H9 (cell line): ENCODE data around the gene ZNF775. TPM values are rescaled to one million over a fixed set of nuclear protein-coding genes. Genes with fewer than 3 reads are reported as not detected.

Source experiments
- DNase-seq: peaks from one replicate; pipeline ENCODE4 v3.0.0-alpha.2; 2017
- H2AFZ ChIP-seq: one replicate; pipeline ENCODE4 v1.6.1; 2013; ENCODE audit warnings: mild to moderate bottlenecking, low read length, control low read depth, moderate library complexity
- H2AK5ac ChIP-seq: 2 replicates; pipeline ENCODE4 v1.6.1; 2013; ENCODE audit warnings: low read length, control low read depth, mixed read lengths; ENCODE audit not compliant: insufficient read length
- H2BK120ac ChIP-seq: one replicate; pipeline ENCODE4 v1.6.1; 2013; ENCODE audit warnings: low read depth, mild to moderate bottlenecking, low read length, control low read depth, inconsistent platforms; ENCODE audit not compliant: poor library complexity, severe bottlenecking
- H2BK12ac ChIP-seq: 2 replicates; pipeline ENCODE4 v1.6.1; 2013; ENCODE audit warnings: low read length, control low read depth, mixed read lengths, low read depth; ENCODE audit not compliant: insufficient read length
- H2BK15ac ChIP-seq: 2 replicates; pipeline ENCODE4 v1.6.1; 2013; ENCODE audit warnings: low read depth, low read length, control low read depth
- H2BK20ac ChIP-seq: one replicate; pipeline ENCODE4 v1.6.1; 2013; ENCODE audit warnings: low read depth, mild to moderate bottlenecking, low read length, control low read depth, inconsistent platforms; ENCODE audit not compliant: poor library complexity, severe bottlenecking
- H2BK5ac ChIP-seq: 2 replicates; pipeline ENCODE4 v1.6.1; 2013; ENCODE audit warnings: low read length, control low read depth, mixed read lengths; ENCODE audit not compliant: insufficient read length
- H3K14ac ChIP-seq: 2 replicates; pipeline ENCODE4 v1.6.1; 2013; ENCODE audit warnings: low read length, control low read depth; ENCODE audit not compliant: insufficient read depth
- H3K18ac ChIP-seq: 2 replicates; pipeline ENCODE4 v1.6.1; 2013; ENCODE audit warnings: low read depth, mild to moderate bottlenecking, mixed read lengths, low read length, control low read depth; ENCODE audit not compliant: insufficient read length
- H3K23ac ChIP-seq: 2 replicates; pipeline ENCODE4 v1.6.1; 2013; ENCODE audit warnings: low read length, control low read depth, mixed read lengths, low read depth; ENCODE audit not compliant: insufficient read length
- H3K23me2 ChIP-seq: 2 replicates; pipeline ENCODE4 v1.6.1; 2013; ENCODE audit warnings: low read depth, mild to moderate bottlenecking, mixed read lengths, low read length, control low read depth; ENCODE audit not compliant: insufficient read length, poor library complexity, severe bottlenecking
- H3K27ac ChIP-seq: 2 replicates; pipeline ENCODE4 v1.5.1; 2013; ENCODE audit warnings: low read length, control low read depth, mixed read lengths, low read depth; ENCODE audit not compliant: insufficient read length
- H3K27me3 ChIP-seq: 2 replicates; pipeline ENCODE4 v1.6.1; 2013; ENCODE audit warnings: low read length, control low read depth, inconsistent platforms; ENCODE audit not compliant: insufficient read depth
- H3K4ac ChIP-seq: 2 replicates; pipeline ENCODE4 v1.6.1; 2013; ENCODE audit warnings: low read depth, mild to moderate bottlenecking, control low read depth, inconsistent platforms, low read length, moderate library complexity
- H3K4me1 ChIP-seq: 2 replicates; pipeline ENCODE4 v1.6.1; 2013; ENCODE audit warnings: low read length, control low read depth, inconsistent platforms; ENCODE audit not compliant: insufficient read depth
- H3K4me2 ChIP-seq: 2 replicates; pipeline ENCODE4 v1.6.1; 2013; ENCODE audit warnings: low read length, control low read depth, mixed read lengths; ENCODE audit not compliant: insufficient read length, insufficient read depth
- H3K56ac ChIP-seq: 2 replicates; pipeline ENCODE4 v1.6.1; 2013; ENCODE audit warnings: low read depth, mild to moderate bottlenecking, mixed read lengths, low read length, control low read depth; ENCODE audit not compliant: insufficient read length
- H3K79me1 ChIP-seq: 2 replicates; pipeline ENCODE4 v1.6.1; 2013; ENCODE audit warnings: low read depth, mild to moderate bottlenecking, moderate library complexity, low read length, control low read depth, inconsistent platforms; ENCODE audit not compliant: insufficient read depth, poor library complexity, severe bottlenecking
- H3K79me2 ChIP-seq: 2 replicates; pipeline ENCODE4 v1.6.1; 2013; ENCODE audit warnings: low read length, control low read depth, inconsistent platforms; ENCODE audit not compliant: insufficient read depth
- H3K9ac ChIP-seq: 2 replicates; pipeline ENCODE4 v1.6.1; 2013; ENCODE audit warnings: low read length, control low read depth, mixed read lengths; ENCODE audit not compliant: insufficient read length; ENCODE audit errors: extremely low read depth
- H3K9me3 ChIP-seq: one replicate; pipeline ENCODE4 v1.6.1; 2013; ENCODE audit warnings: low read depth, low read length, inconsistent platforms; ENCODE audit not compliant: control insufficient read depth
- H3T11ph ChIP-seq: one replicate; pipeline ENCODE4 v1.6.1; 2013; ENCODE audit warnings: mild to moderate bottlenecking, low read length, control low read depth, inconsistent platforms
- H4K20me1 ChIP-seq: one replicate; pipeline ENCODE4 v1.6.1; 2013; ENCODE audit not compliant: control insufficient read depth, insufficient read length, insufficient read depth
- H4K5ac ChIP-seq: 2 replicates; pipeline ENCODE4 v1.6.1; 2013; ENCODE audit warnings: low read depth, mild to moderate bottlenecking, mixed read lengths, low read length, control low read depth; ENCODE audit not compliant: insufficient read length
- H4K8ac ChIP-seq: replicated peaks from 2 replicates; pipeline ENCODE4 v1.6.1; 2013; ENCODE audit warnings: low read length, control low read depth, mixed read lengths, low read depth; ENCODE audit not compliant: insufficient read length
- H4K91ac ChIP-seq: 2 replicates; pipeline ENCODE4 v1.6.1; 2013; ENCODE audit warnings: low read depth, mild to moderate bottlenecking, moderate library complexity, mixed read lengths, low read length, control low read depth; ENCODE audit not compliant: insufficient read length
- H3K27ac Mint-ChIP-seq, 3 experiments: 2 replicates in 2 of 3; 3 replicates in 1 of 3; pipeline ENCODE4 v1.8.0; 2020 to 2021; ENCODE audit warnings: mixed read lengths in 3 of 3, mild to moderate bottlenecking in 1 of 3, moderate library complexity in 1 of 3
- H3K27me3 Mint-ChIP-seq: 2 replicates; pipeline ENCODE4 v1.8.0; 2021; ENCODE audit warnings: low read depth, mild to moderate bottlenecking, moderate library complexity, mixed read lengths
- H3K36me3 Mint-ChIP-seq, 3 experiments: 2 replicates in 2 of 3; 3 replicates in 1 of 3; pipeline ENCODE4 v1.8.0; 2020 to 2021; ENCODE audit warnings: low read depth in 3 of 3, mixed read lengths in 3 of 3; ENCODE audit not compliant: insufficient read depth in 1 of 3
- H3K4me1 Mint-ChIP-seq, 2 experiments: 2 replicates each; pipeline ENCODE4 v1.8.0; 2020; ENCODE audit warnings: mixed read lengths in 2 of 2
- H3K4me3 Mint-ChIP-seq, 2 experiments: 2 replicates in 1 of 2; 3 replicates in 1 of 2; pipeline ENCODE4 v1.8.0; 2020 to 2021; ENCODE audit warnings: mild to moderate bottlenecking in 2 of 2, mixed read lengths in 2 of 2, moderate library complexity in 1 of 2
- H3K9me3 Mint-ChIP-seq, 2 experiments: 2 replicates in 1 of 2; 3 replicates in 1 of 2; pipeline ENCODE4 v1.8.0; 2020; ENCODE audit warnings: mild to moderate bottlenecking in 2 of 2, mixed read lengths in 2 of 2, moderate library complexity in 1 of 2
- CTCF ChIP-seq: fragments of 200-600 bp; sonication (generic); conservative IDR thresholded peaks from 3 replicates; pipeline ENCODE4 v1.8.0; 2021; ENCODE audit warnings: antibody characterized with exemption, mild to moderate bottlenecking
- WGBS: extraction: QIAGEN DNeasy Blood & Tissue Kit; methylation state at CpG from one replicate; pipeline ENCODE4 v1.1.7; 2013; ENCODE audit warnings: missing lambda C conversion rate, low lambda C conversion rate, mixed read lengths; ENCODE audit not compliant: insufficient read length; ENCODE audit errors: extremely low coverage; 5-methylcytosine and 5-hydroxymethylcytosine counted together
- total RNA-seq: library from RNA; stranded (reverse); gene quantifications from 2 replicates; pipeline ENCODE4 v1.2.1, GENCODE V29; 2021

ZNF775 gene
- total RNA-seq, 1 experiment from 2014 or later = 10.5 TPM

GRCh38 chr7:150407588-150408392 is 28.7 kb downstream of the ZNF775 start:
- no peaks in the 10 kb centered on the region for H3K79me1 ChIP-seq
- H3K79me2 ChIP-seq = no peaks in the 10 kb centered on the region
- Mint-ChIP-seq H3K9me3 (no peaks in the 10 kb centered on the region), H3K27me3 (no peaks in the 10 kb centered on the region; the same call in 1 of the 2 replicates), H3K36me3 (peaks cover 14 to 42% (median 40%) of the 10 kb centered on the region in 3 experiments), H3K4me3 (no peak overlapping the region), H3K27ac (no peak overlapping the region), H3K4me1 (peaks cover 42% of the 10 kb centered on the region in 2 experiments)
- H3K9ac ChIP-seq = no peak overlapping the region
- no peak overlapping the region for H2BK12ac ChIP-seq
- TF ChIP-seq CTCF = no peak
- H3K18ac ChIP-seq = no peak overlapping the region
- H4K5ac ChIP-seq = no peak overlapping the region
- H3K23me2 ChIP-seq = peaks cover 8% of the 10 kb centered on the region
- H2BK15ac ChIP-seq = no peak overlapping the region
- no peak overlapping the region for H3K4me2 ChIP-seq
- H3K4ac ChIP-seq = no peak overlapping the region
- H3K4me1 ChIP-seq = peaks cover 19% of the 10 kb centered on the region; the same call in 1 of the 2 replicates
- H3K14ac ChIP-seq = no peak overlapping the region
- H2BK120ac ChIP-seq = no peak overlapping the region
- no peak overlapping the region for H4K91ac ChIP-seq
- H2BK5ac ChIP-seq = no peak overlapping the region
- no peak overlapping the region for H2AFZ ChIP-seq
- no peak overlapping the region for H2AK5ac ChIP-seq
- H3K27ac ChIP-seq = no peak overlapping the region
- no peaks in the 10 kb centered on the region for H3K9me3 ChIP-seq
- no peak for DNase-seq
- no peak overlapping the region for H3K23ac ChIP-seq
- no peak overlapping the region for H4K8ac ChIP-seq
- H3K27me3 ChIP-seq = no peaks in the 10 kb centered on the region
- no peak overlapping the region for H3T11ph ChIP-seq
- no peaks in the 10 kb centered on the region for H4K20me1 ChIP-seq
- WGBS = no CpG with 5 or more reads among the region's 91 CpGs
- H2BK20ac ChIP-seq = no peak overlapping the region
- no peak overlapping the region for H3K56ac ChIP-seq
